ENCODE results near the gene GNLY. TPM values are rescaled to one million over a fixed set of nuclear protein-coding genes. Genes with fewer than 3 reads are reported as not detected.
A peak's percentile ranks its signal among the peaks of the same experiment; 100 is the strongest.
"Not testable (repeated sequence)": the region's sequence is repeated elsewhere in the genome, so short reads cannot be mapped to it uniquely, and the experiment has no call there.

Gene GNLY
- total RNA-seq, 1 donor from 2014 or later, result 0.65 TPM

DNA sequence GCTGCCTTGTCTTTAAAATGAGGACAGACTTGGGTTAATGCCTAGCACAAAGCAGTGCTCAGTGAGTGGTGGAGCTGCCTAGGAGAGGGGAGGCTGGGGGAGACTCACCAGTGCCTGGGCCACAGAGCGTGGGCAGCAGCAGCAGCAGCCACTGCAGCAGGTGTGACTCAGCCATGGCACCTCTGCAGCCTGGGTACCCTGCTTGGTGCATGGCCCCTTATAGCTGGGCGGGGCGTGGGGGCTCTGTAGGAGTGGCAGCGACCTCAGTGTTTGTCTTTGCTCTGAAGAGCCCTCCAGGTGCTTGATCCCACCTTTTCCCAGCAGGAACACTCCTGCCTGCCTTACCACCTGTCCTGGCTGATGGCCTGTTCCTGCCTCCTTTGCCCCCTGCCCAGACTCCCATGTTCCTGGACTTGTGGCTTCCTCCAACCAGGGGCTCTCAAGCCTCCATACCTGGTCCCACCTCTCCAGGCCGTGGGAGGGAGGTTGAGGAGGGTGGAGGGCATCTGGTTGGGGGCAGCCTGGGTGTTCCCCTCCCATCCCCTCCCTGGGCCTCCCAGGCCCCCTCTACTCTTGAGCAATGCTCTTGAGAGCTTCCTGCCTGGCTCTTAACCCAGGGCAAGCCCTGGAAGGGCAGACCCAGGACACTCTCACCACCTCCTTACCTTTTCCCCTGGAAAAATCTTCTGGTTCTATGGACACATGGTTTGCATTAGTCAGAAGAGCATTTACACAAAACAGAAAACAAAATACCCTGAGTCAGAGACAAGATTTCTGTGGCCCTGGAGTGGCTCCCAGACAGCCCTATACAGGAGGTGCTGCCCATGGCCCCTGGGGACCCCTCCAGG is 25.9 kb upstream of the GNLY start, which contains the start of gene SFTPB:
SFTPB (minus strand) TSS at position 191 of the 848 bp plus-strand sequence; CDS start at position 175, 16 bp downstream.
- peak within 1 kb of the TSS; percentile 20 for H3K27ac Mint-ChIP-seq
- H3K9me3 ChIP-seq (ENCODE audit: low read depth), result no peaks in the 10 kb centered on the region
- no peak within 1 kb of the TSS for H2AFZ ChIP-seq (replicated peaks)
- no peak within 1 kb of the TSS for H3K4me3 Mint-ChIP-seq
- TF ChIP-seq EZH2phosphoT487 (IDR thresholded peaks at IDR 0.05), result no peak
- TF ChIP-seq EZH2 (IDR thresholded peaks at IDR 0.05), result no peak
- no peak for TF ChIP-seq CTCF (IDR thresholded peaks at IDR 0.05)
- no peaks in the 10 kb centered on the region for H3K36me3 Mint-ChIP-seq
- H3F3A ChIP-seq (ENCODE audit: low read depth), result no peaks in the 10 kb centered on the region
- H3K27me3 ChIP-seq, result no peaks in the 10 kb centered on the region
- H3K9ac ChIP-seq, result no peak within 1 kb of the TSS
- H3K27me3 Mint-ChIP-seq (ENCODE audit: insufficient read depth, low read depth), result peaks cover 10% of the 10 kb centered on the region
- no peaks in the 10 kb centered on the region for H3K79me2 ChIP-seq (ENCODE audit: low read depth)
- no peaks in the 10 kb centered on the region for H3K36me3 ChIP-seq
- H4K20me1 ChIP-seq (ENCODE audit: low read depth), result no peaks in the 10 kb centered on the region
- H3K9me3 Mint-ChIP-seq, result no peaks in the 10 kb centered on the region
- peaks cover 14% of the 10 kb centered on the region for H3K4me1 Mint-ChIP-seq
- no peak within 1 kb of the TSS for H3K27ac ChIP-seq
- H3K4me1 ChIP-seq, result no peaks in the 10 kb centered on the region
- H3K4me2 ChIP-seq, result no peak within 1 kb of the TSS
- H3K4me3 ChIP-seq, result no peak within 1 kb of the TSS
- no peak for DNase-seq (ENCODE audit: low spot score)

DNA sequence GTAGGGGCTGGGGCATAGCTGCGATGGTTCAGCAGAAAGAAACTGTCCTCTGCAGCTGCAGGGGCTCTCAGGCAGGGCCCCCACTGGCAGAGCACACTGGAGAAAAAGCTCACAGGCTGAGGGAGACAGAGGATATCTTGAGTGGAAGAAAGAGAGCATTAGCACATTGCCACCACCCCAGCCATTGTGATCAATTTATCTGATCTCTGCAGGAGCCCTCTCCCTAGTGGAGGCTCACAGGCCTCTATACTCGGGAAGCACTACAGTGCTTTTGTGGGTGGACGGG is 25.4 kb upstream of the GNLY start:
- Histone ChIP-seq H3K9ac (no peak overlapping the region), H2AFZ (replicated peaks) (no peak overlapping the region), H3K79me2 (ENCODE audit: low read depth) (no peaks in the 10 kb centered on the region), H3K36me3 (no peaks in the 10 kb centered on the region), H3K4me3 (no peak overlapping the region), H3K9me3 (ENCODE audit: low read depth) (no peaks in the 10 kb centered on the region), H3K4me2 (no peak overlapping the region), H3K4me1 (no peaks in the 10 kb centered on the region), H3K27ac (no peak overlapping the region), H4K20me1 (ENCODE audit: low read depth) (no peaks in the 10 kb centered on the region), H3K27me3 (no peaks in the 10 kb centered on the region), H3F3A (ENCODE audit: low read depth) (no peaks in the 10 kb centered on the region)
- Mint-ChIP-seq H3K9me3 (no peaks in the 10 kb centered on the region), H3K27ac (peak overlapping the region; percentile 20), H3K4me1 (peaks cover 14% of the 10 kb centered on the region), H3K27me3 (ENCODE audit: insufficient read depth, low read depth) (peaks cover 10% of the 10 kb centered on the region), H3K36me3 (no peaks in the 10 kb centered on the region), H3K4me3 (no peak overlapping the region)
- TF ChIP-seq EZH2 (IDR thresholded peaks at IDR 0.05) (no peak), CTCF (IDR thresholded peaks at IDR 0.05) (no peak), EZH2phosphoT487 (IDR thresholded peaks at IDR 0.05) (no peak)
- no peak for DNase-seq (ENCODE audit: low spot score)

GRCh38 chr2:85669549-85669948 is 24.6 kb upstream of the GNLY start:
- Mint-ChIP-seq H3K4me1 (peaks cover 16% of the 10 kb centered on the region), H3K9me3 (no peaks in the 10 kb centered on the region), H3K27me3 (ENCODE audit: insufficient read depth, low read depth) (peaks cover 8% of the 10 kb centered on the region), H3K36me3 (no peaks in the 10 kb centered on the region), H3K27ac (no peak overlapping the region), H3K4me3 (no peak overlapping the region)
- no peak overlapping the region for H3K4me2 ChIP-seq
- H2AFZ ChIP-seq (replicated peaks), result no peak overlapping the region
- DNase-seq (ENCODE audit: low spot score), result no peak
- no peaks in the 10 kb centered on the region for H3K79me2 ChIP-seq (ENCODE audit: low read depth)
- no peaks in the 10 kb centered on the region for H3F3A ChIP-seq (ENCODE audit: low read depth)
- TF ChIP-seq EZH2phosphoT487 (IDR thresholded peaks at IDR 0.05), result no peak
- TF ChIP-seq EZH2 (IDR thresholded peaks at IDR 0.05), result no peak
- no peak for TF ChIP-seq CTCF (IDR thresholded peaks at IDR 0.05)
- H3K4me3 ChIP-seq, result no peak overlapping the region
- no peaks in the 10 kb centered on the region for H3K27me3 ChIP-seq
- H4K20me1 ChIP-seq (ENCODE audit: low read depth), result no peaks in the 10 kb centered on the region
- no peaks in the 10 kb centered on the region for H3K9me3 ChIP-seq (ENCODE audit: low read depth)
- H3K27ac ChIP-seq, result no peak overlapping the region
- no peak overlapping the region for H3K9ac ChIP-seq
- no peaks in the 10 kb centered on the region for H3K4me1 ChIP-seq
- H3K36me3 ChIP-seq, result no peaks in the 10 kb centered on the region

- Mint-ChIP-seq H3K4me3 (peak overlapping the region; percentile 41), H3K4me1 (peaks cover 16% of the 10 kb centered on the region)
- not testable (repeated sequence) for H3K27ac Mint-ChIP-seq; H3K4me2 ChIP-seq; H3K27me3 ChIP-seq; H3K79me2 ChIP-seq (ENCODE audit: low read depth); H3K9me3 Mint-ChIP-seq; H3K27me3 Mint-ChIP-seq (ENCODE audit: insufficient read depth, low read depth); H3K27ac ChIP-seq; H2AFZ ChIP-seq (replicated peaks); H3F3A ChIP-seq (ENCODE audit: low read depth); H3K36me3 ChIP-seq; H3K36me3 Mint-ChIP-seq; H4K20me1 ChIP-seq (ENCODE audit: low read depth); H3K4me1 ChIP-seq; DNase-seq (ENCODE audit: low spot score); H3K9ac ChIP-seq; H3K9me3 ChIP-seq (ENCODE audit: low read depth); H3K4me3 ChIP-seq
These were observed 23.7 kb upstream of the GNLY start for GRCh38 chr2:85670416-85670815.
